ENCODE results near the gene EPHB1. TPM values are rescaled to one million over a fixed set of nuclear protein-coding genes. Genes with fewer than 3 reads are reported as not detected.

The EPHB1 gene
- total RNA-seq, 1 donor from 2014 or later = 16.3 TPM

DNA sequence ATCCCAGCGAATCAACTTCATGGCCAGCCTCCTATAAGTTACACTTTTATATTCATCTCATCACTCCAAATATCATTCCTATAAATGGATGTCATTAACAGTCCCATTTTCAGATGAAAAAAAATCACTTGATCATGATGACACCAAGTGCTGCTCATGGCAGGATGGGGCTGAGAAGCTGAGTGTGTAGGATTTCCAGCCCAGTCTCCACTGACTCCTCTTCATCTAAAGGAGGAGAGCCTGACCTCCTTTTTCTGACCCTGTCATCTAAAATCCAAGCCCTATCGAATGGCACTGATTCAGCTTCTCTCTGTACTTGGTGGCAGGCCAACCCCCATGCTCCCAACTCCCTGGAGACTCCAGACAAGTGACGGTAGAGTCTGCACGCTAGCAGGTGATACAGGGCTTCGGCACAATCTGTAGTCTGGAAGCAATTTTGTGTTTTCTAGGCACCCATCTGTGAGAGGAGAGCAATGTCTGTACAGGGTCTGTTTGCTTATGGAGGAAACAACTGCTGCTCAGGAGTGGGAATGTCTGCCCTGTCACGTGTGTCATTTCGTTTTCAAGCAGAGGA, 103.2 kb downstream of the EPHB1 start:
- no peak overlapping the region for H3K27ac Mint-ChIP-seq (ENCODE audit: unreplicated experiment)
- H3K9me3 Mint-ChIP-seq (ENCODE audit: unreplicated experiment) = peaks cover 2% of the 10 kb centered on the region
- DNase-seq = no peak
- H3K36me3 Mint-ChIP-seq (ENCODE audit: unreplicated experiment) = peaks cover 8% of the 10 kb centered on the region
- peaks cover 2% of the 10 kb centered on the region for H3K27me3 Mint-ChIP-seq (ENCODE audit: unreplicated experiment)
- TF ChIP-seq, protein P1, sequence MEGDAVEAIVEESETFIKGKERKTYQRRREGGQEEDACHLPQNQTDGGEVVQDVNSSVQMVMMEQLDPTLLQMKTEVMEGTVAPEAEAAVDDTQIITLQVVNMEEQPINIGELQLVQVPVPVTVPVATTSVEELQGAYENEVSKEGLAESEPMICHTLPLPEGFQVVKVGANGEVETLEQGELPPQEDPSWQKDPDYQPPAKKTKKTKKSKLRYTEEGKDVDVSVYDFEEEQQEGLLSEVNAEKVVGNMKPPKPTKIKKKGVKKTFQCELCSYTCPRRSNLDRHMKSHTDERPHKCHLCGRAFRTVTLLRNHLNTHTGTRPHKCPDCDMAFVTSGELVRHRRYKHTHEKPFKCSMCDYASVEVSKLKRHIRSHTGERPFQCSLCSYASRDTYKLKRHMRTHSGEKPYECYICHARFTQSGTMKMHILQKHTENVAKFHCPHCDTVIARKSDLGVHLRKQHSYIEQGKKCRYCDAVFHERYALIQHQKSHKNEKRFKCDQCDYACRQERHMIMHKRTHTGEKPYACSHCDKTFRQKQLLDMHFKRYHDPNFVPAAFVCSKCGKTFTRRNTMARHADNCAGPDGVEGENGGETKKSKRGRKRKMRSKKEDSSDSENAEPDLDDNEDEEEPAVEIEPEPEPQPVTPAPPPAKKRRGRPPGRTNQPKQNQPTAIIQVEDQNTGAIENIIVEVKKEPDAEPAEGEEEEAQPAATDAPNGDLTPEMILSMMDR (IDR thresholded peaks at IDR 0.05; ENCODE audit: partially characterized antibody, unreplicated experiment) = no peak
- H3K4me1 Mint-ChIP-seq (ENCODE audit: low read depth, unreplicated experiment) = peaks cover 2% of the 10 kb centered on the region
- no peak overlapping the region for H3K4me3 Mint-ChIP-seq (ENCODE audit: unreplicated experiment)

DNA sequence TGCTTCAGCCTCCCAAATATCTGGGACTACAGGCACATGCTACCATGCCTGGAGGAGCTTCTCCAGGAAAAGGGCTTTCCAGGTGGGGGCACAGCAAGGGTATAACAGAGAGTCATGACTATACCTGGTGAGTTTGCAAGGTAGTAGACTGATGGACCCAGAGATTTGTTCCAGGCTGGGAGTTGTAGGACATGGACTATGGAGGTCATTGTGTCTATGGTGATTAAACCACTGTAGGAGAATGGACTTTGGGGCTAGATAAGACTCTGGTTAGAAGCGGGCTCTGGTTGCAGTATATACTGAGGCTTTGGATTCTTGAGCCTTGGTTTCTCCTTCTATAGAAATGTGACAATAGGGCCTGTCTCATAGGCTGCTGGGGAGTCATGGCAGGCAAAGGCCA, 104.7 kb downstream of the EPHB1 start:
- H3K36me3 Mint-ChIP-seq (ENCODE audit: unreplicated experiment) = peaks cover 6% of the 10 kb centered on the region
- H3K4me3 Mint-ChIP-seq (ENCODE audit: unreplicated experiment) = no peak overlapping the region
- no peak overlapping the region for H3K27ac Mint-ChIP-seq (ENCODE audit: unreplicated experiment)

DNA sequence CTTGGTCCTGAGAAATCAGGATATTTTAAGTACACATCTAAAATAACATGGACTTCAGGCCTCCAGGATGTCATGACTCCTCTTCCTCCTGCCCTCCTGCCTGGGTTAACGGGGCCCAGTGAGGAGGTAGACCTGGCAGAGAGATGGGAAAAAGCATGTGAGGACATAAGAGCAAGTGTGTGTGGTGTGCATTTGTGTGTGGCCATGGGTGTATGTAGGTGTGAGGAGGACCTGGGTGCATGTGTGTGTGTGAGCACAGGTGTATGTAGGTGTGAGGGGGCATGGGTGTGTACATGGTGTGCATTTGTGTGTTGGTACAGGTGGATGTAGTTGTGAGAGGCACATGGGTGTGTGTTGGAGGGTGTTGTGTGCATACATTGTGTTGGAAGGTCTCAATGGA, 105.4 kb downstream of the EPHB1 start:
- H3K4me1 Mint-ChIP-seq (ENCODE audit: low read depth, unreplicated experiment) = peaks cover 2% of the 10 kb centered on the region
- H3K36me3 Mint-ChIP-seq (ENCODE audit: unreplicated experiment) = peaks cover 4% of the 10 kb centered on the region
- H3K27ac Mint-ChIP-seq (ENCODE audit: unreplicated experiment) = no peak overlapping the region
- no peak for DNase-seq
- TF ChIP-seq, protein P1 (IDR thresholded peaks at IDR 0.05; ENCODE audit: partially characterized antibody, unreplicated experiment) = no peak
- peaks cover 2% of the 10 kb centered on the region for H3K9me3 Mint-ChIP-seq (ENCODE audit: unreplicated experiment)
- H3K4me3 Mint-ChIP-seq (ENCODE audit: unreplicated experiment) = no peak overlapping the region
- H3K27me3 Mint-ChIP-seq (ENCODE audit: unreplicated experiment) = peaks cover 1% of the 10 kb centered on the region

More for the DNA sequence above, 104.7 kb downstream of the EPHB1 start:
- Mint-ChIP-seq H3K9me3 (ENCODE audit: unreplicated experiment) (peaks cover 2% of the 10 kb centered on the region), H3K27me3 (ENCODE audit: unreplicated experiment) (peaks cover 1% of the 10 kb centered on the region), H3K4me1 (ENCODE audit: low read depth, unreplicated experiment) (peaks cover 2% of the 10 kb centered on the region)
- TF ChIP-seq, protein P1 (IDR thresholded peaks at IDR 0.05; ENCODE audit: partially characterized antibody, unreplicated experiment) = no peak
- DNase-seq = no peak

DNA sequence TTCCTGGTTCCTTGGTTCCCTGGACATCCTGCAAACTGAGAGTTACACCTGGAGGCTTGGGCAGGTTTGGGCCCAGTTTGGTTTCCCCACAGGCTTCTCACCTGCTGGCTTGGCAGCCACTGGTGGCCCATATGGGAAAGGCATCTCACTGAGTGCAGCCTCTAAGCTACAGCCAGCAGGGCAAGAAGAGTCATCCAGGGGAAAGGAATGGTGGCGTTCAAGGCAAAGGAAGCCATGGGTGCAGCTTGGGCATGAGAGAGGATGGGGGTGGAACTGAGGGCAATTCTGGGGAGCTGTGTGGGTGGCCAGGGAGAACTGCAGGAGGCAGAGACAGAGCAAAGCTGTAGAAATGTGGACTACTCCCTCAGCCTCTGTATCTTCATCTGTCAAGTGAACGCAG, 106.4 kb downstream of the EPHB1 start:
- H3K4me1 Mint-ChIP-seq (ENCODE audit: low read depth, unreplicated experiment) = peaks cover 2% of the 10 kb centered on the region
- peaks cover 1% of the 10 kb centered on the region for H3K27me3 Mint-ChIP-seq (ENCODE audit: unreplicated experiment)
- H3K36me3 Mint-ChIP-seq (ENCODE audit: unreplicated experiment) = peaks cover 4% of the 10 kb centered on the region

DNA sequence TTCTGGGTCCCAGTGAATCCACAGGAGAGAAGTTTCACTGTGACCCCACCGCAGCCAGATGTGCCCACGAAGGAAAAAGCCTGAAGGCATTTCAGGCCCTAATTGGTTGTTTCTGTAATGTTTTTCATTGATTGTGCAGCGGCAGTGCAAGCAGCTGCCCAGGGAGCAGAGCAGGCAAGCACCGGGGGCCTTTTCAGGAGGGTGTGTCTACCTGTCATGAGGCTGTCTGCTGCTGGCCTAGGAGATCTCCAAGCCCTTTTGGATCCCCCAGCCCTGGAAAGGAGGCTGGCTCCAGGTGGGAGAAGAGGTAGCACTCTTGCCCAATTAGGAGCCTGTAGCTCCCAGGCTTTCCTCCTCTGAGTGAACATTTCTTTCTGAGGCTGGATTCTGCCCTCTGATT, 108.8 kb downstream of the EPHB1 start:
- Mint-ChIP-seq H3K4me3 (ENCODE audit: unreplicated experiment) (no peak overlapping the region), H3K9me3 (ENCODE audit: unreplicated experiment) (no peaks in the 10 kb centered on the region), H3K4me1 (ENCODE audit: low read depth, unreplicated experiment) (no peaks in the 10 kb centered on the region), H3K27ac (ENCODE audit: unreplicated experiment) (no peak overlapping the region), H3K36me3 (ENCODE audit: unreplicated experiment) (no peaks in the 10 kb centered on the region), H3K27me3 (ENCODE audit: unreplicated experiment) (peaks cover 1% of the 10 kb centered on the region)
- DNase-seq = no peak
- TF ChIP-seq, protein P1 (IDR thresholded peaks at IDR 0.05; ENCODE audit: partially characterized antibody, unreplicated experiment) = no peak

More for the DNA sequence above, 106.4 kb downstream of the EPHB1 start:
- Mint-ChIP-seq H3K27ac (ENCODE audit: unreplicated experiment) (no peak overlapping the region), H3K4me3 (ENCODE audit: unreplicated experiment) (no peak overlapping the region), H3K9me3 (ENCODE audit: unreplicated experiment) (peaks cover 2% of the 10 kb centered on the region)
- no peak for DNase-seq
- TF ChIP-seq, protein P1 (IDR thresholded peaks at IDR 0.05; ENCODE audit: partially characterized antibody, unreplicated experiment) = no peak

All from glutamatergic neuron (in vitro differentiated cells).